ENCODE results near the gene ORM1.

The ORM1 gene

DNA sequence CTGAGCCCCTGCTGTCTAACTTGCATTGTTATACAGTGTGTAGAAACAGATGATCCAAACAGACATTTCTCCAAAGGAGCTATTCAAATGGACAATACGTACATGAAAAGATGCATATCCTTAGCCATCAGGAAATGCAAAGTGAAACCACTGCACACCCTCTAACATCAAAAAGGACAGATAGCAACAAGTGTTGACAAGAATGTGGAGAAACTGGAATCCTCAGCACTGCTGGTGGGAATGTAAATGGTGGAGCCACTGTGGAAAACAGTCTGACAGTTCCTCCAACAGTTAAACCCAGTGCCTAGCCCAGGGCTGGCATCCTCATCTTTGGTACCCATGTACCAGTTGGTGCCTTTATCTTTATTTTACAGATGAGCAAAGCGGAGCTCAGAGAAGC lies 15.3 kb downstream of the ORM1 start:
- no peak overlapping the region for H3K4me3 ChIP-seq (ENCODE audit: low read depth, low read length)
- no peak for DNase-seq (ENCODE audit: low read depth)

DNA sequence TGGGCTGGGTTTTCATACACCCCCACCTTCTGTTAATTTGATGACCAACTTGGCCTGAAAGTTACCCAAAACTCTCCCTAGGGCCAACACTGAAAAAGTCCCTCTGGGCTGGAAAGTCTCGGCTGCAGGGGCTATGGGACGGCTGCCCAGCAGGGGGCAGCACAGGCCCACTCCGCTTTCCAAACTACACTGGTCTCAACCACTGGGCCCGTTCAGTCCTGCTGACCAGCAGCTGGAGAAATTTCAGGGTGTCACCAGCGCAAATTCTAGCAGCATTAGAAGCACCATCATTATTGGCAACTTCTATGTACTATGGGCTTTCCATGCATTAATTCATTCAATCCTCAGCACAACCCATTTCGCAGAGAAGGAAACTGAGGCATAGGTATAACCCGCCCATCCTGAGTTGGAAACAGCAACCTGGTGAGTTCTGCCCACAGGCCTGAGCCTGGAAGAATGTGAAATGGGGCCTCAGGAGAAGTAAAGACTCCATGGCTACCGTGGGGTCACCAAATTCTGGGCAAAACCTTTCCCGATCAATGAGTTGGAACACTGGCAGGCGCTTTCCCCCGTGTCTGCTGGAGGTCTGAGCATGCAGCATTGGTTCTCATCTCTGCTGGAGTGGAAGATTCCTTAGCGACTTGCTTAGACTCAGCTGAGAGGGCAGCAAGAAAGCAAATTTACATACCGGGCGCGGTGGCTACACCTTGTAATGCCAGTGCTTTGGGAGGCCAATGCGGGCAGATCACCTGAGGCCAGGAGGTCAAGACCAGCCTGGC lies 16.4 kb downstream of the ORM1 start:
- DNase-seq (ENCODE audit: low read depth): no peak

DNA sequence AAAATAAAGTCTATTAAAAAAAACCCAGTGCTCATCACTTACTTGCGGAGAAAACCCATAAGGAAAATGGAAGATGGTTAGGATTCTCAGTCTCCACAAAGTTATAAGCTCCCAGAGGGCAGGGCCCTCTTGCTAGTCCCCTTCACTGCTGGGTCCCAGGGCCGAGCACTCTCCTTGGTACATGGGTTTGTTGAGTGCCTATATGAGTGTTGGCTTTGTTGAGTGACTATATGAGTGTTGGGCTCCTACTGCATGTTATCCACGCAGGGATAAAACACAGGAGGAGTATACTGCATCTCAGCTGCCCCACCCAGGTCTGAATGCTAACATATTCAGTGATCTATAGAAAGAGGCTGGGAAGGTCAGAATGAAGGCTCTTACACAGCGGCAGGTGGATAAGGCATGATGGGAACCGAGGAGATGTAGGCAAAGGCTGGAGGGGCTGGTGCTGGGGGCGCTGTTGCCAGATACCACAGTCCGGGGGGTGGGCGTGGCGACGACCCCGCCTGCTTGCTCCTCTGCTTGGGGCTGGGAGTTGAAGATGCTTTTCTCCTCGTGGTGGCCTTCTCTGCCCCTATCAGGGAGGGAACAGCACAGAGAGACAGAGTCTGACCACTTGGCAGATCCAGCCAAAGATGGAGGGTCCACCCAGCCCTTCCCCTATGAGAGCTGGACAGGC lies 18.4 kb downstream of the ORM1 start:
- DNase-seq (ENCODE audit: low read depth): no peak

More for the DNA sequence above, 16.4 kb downstream of the ORM1 start:
- H3K4me3 ChIP-seq (ENCODE audit: low read depth, low read length): no peak overlapping the region

DNA sequence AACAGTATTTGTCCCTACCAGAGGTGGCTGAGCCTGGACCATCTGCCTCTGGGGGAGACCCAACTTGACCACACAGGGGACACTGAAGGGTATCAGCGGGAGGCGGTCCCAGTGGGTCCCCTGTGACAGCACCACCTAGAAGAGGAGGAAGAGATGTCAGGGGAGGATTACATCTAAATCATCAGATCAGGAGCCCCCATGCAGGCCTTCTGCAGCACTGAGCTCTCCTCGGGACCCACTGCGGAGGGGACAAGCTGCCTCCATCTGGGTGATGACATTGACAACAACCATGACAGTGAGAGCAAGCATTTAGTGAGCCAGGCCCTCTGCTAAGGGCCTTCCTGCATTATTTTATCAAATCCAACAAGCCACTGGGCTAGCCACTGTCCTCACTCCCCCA lies 19.1 kb downstream of the ORM1 start:
- DNase-seq (ENCODE audit: low read depth): no peak
- no peak overlapping the region for H3K4me3 ChIP-seq (ENCODE audit: low read depth, low read length)

More for the DNA sequence above, 18.4 kb downstream of the ORM1 start:
- H3K4me3 ChIP-seq (ENCODE audit: low read depth, low read length): no peak overlapping the region

DNA sequence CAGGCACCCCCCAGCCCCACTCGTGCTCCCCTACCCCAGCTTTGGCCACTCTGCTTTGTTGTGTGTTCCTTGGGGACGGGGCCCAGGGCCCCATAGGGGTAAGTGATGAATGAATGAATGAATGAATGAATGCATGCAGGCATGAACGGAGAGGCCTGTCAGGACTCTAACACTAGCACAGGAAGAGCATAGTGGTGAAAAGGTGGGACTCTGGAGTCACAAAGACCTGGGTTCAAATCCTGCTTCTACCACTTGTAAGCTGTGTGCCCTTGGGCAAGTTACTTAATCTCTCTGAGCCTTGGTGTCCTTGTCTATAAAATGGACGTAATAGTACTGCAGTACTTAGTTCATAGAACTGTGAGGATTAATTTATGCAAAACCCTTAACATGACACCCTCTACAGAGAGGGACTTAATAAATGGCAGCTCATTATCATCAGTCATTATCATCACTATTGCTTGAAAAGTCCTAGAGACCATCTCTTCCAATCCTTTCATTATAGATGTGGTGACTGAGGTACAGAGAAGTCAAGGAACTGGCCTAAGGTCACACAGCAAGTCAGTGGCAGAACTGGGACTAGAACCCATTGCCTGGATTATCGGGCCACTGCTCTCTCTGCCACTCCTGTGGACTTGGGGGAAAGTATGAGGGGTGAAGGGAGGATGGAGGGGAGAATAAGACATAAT lies 20.0 kb downstream of the ORM1 start:
- H3K4me3 ChIP-seq (ENCODE audit: low read depth, low read length): no peak overlapping the region
- no peak for DNase-seq (ENCODE audit: low read depth)

DNA sequence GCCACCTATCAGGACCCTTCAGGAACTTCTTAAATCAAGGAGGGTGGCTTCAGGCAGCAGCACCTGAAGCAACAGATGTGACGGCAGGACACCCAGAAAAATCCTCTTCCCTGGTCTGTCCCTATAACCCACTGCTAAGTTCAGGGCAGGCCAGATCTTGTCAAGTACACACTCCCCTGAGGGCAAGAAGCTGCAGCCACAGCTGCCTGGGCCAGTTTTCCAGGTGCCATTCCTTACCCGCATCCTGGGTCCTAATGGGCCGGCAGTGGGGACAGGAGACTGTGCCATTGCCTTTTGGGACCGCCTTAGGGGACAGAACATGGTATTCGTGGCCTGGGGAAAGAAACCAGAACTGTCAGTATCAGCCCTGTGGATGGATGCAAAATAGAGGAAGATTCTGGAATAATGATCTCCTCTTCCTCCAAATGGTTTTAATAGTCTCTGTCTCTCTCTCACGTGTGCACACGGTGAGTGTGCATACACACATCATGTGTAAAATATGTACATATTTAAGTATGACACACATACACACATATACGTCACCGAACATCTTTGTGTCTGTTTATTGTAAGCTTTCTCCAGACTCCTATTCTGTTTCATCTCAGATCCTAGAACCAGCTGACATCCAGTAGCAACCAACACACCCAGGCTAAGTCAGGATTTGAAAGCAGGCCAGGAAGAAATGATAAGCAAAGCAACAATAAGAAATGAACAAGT lies 20.7 kb downstream of the ORM1 start:
- H3K4me3 ChIP-seq (ENCODE audit: low read depth, low read length): no peak overlapping the region
- no peak for DNase-seq (ENCODE audit: low read depth)

DNA sequence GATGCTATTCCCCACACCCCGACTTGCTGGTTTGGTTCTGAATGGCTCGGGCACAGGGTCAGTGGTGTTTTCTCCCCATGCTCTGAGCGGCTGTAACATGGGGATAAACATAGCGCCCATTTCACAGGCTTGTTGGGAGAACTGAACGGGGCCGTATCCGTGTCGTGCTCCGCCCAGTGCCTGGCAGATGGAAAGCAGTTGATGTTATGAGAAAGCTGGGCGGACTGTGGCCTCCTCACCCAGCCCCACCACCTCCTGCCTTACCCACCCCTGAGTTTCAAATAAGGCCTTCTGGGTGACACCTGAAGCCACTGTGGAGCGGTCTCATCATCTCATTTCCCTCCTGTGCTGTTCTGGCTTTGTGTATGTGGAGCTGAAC lies 21.3 kb downstream of the ORM1 start:
- DNase-seq (ENCODE audit: low read depth): no peak
- H3K4me3 ChIP-seq (ENCODE audit: low read depth, low read length): no peak overlapping the region

DNA sequence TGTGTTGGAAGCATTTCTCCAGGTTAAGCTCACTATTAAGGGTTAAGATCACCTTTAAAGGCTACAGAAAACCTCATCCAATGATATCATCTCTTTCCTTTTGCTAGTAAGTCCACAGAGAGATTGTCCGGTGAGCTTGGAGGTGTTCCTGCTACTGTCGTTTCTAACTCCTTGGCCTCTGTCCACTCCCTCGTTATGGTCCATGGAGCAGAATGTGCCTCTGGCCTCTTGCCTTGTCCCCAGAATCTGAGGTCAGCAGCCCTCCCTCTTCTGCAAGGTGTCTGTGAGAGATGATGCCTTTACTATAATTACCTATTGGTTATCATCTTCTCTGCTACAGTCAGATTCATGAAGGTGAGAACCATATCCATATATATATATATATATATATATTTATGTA lies 21.8 kb downstream of the ORM1 start:
- H3K4me3 ChIP-seq (ENCODE audit: low read depth, low read length): no peak overlapping the region

DNA sequence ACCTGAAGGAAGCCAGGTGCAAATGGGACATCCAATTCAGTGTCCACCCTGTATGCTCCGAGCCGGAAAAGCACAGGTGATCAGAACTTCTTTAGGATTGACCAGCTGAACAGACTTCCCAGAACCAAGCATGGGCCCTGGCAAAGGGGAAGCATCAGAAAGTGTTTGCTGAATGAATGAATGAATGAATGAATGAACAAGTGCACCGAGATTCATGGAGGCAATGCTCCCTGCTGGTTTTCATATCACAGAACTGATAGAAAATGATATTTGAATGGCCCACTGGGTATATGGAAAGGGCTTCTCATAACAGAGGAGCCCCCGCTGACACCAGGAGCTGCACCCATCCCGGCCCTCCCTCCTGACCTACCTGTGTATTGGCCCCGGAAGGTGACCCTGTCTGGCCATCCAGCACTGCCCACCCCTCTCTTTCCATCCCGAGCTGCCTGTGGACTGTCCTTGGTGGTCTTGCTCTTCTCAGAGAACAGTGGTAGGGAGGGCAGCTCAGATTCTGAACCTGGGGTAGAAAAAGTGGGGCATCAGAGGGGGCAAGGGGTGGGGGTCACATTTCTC lies 22.7 kb downstream of the ORM1 start:
- no peak overlapping the region for H3K4me3 ChIP-seq (ENCODE audit: low read depth, low read length)
- DNase-seq (ENCODE audit: low read depth): no peak

More for the DNA sequence above, 21.8 kb downstream of the ORM1 start:
- DNase-seq (ENCODE audit: low read depth): no peak

DNA sequence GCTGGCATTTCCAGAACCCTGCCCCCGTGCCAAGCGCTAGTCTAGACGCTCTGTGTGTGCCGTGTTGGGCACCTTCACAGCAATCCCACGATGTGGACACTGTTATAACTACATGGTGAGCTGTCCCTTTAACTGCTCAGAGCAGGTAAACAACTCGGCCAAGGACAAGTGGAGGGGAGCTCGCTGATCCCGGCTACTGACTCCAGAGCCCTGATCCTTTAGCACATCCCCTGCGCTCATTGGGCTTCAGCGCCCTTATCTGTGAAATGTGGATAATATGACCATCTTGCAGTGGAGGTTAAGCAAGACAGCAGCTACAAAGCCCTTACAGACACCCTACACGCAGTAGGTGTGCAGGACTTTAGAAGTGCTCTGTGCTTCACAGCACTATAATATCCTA lies 23.2 kb downstream of the ORM1 start:
- H3K4me3 ChIP-seq (ENCODE audit: low read depth, low read length): no peak overlapping the region
- DNase-seq (ENCODE audit: low read depth): no peak

DNA sequence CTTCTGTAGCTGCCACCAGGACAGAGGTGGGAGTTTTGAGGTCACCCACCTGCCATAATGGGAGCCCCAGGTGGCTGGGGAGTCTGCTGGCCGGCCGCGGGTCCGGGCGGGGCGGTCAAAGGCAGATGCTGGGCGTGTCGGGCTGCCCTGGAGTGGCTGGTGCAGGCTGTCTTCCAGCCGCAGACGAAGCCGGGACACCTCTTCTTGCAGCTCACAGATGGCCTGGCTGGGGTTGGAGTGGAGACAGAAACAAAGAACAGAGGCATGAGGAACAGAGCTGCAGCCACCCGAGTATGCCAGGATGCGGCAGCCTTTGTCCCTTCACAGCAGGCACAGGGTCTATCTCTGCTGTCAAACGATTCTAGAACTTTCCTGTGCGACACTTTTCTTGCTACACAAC lies 24.8 kb downstream of the ORM1 start:
- DNase-seq (ENCODE audit: low read depth): no peak
- no peak overlapping the region for H3K4me3 ChIP-seq (ENCODE audit: low read depth, low read length)

DNA sequence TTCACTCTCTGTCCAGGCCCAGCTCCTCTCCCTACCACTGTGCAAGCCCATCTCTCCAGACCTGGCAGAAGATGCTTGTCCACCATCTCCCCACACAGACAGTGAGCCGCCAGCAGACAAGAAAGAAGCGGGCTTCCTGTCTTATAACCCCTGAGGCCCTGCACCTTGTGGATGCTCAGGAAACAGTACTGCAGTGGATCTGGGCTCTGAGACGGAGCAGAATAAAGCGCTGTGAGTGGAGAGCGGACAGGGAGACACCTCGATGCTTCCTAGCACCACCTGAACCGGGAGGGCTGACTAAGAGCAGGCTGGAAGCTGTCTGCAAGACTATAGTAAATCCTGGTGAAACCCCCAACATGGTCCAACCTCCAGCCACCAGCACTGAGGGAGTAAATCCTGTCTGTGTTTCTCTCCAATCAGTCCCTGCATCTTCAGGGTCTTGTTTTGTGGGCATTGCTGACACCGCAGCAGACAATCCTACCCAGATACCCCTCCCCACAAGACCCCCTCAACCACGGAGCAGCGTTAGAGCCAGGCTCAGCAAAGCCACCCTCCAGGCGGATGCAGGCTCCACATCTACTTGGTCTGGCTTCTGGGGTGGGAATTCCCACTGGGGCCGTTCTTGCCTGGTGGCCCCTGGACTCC lies 25.5 kb downstream of the ORM1 start:
- H3K4me3 ChIP-seq (ENCODE audit: low read depth, low read length): no peak overlapping the region
- no peak for DNase-seq (ENCODE audit: low read depth)

DNA sequence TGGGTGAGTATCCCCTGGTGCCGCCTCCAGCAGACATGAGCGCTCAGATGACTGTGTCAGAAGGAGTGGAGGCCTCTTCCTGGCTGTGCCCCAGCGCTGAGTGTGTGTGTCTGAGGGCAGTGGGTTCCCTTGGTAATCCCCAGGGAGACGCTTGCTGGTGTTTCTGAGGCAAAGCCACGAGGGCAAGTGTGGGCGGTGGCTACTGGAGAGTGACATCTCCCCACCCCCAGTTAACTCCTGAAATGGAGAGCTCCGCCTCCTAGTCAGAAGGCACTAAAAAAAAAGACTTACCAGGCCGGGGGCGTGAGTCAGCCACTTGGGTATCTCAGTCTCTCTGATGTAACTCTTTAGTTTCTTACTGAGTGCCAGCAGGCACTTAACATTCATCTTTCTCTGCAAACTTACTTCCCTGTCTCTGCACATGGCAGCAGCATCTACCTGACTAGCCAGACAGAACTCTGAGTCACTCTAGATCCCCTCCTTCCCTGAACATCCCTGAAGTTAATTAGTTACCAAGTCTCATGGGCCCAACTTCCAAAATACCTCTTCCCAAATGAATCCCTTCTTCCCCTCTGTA lies 26.1 kb downstream of the ORM1 start:
- peak; percentile 95 for DNase-seq (ENCODE audit: low read depth)
- no peak overlapping the region for H3K4me3 ChIP-seq (ENCODE audit: low read depth, low read length)

DNA sequence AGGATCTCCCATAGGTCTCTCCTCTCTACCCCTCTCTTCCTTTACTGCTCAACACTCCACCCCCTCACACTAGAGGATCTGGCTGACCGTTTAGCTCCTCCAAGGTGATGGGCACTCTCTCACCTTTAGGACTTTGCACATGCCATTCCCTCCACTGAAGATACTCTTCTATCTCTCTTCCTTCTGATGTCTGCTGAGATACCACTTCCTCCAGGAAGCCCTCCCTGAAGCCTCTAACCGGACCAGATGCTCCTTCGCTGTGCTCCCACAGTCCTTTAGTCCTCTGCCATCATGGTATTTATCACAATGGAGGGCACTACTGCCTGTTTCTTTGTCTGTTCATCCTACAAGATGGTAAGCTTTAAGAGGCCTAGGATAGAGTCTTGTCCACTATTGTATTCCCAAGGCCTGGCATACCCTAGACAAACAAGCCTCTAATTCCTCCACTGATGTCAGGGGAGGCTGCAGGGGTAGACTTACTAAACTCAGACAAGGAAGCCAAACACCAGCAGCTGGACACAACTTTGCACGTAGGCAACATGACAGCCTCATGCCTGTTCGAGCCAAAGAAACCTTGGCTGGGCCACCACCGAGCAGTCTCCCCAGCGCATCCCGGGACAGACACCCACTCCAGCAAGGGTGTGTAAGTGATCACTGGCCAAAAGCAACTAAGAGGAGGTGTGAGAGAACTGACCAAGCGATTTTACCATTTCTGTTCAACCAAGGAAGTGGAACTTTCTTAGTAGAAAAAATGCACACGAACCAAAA lies 27.0 kb downstream of the ORM1 start:
- no peak for DNase-seq (ENCODE audit: low read depth)
- no peak overlapping the region for H3K4me3 ChIP-seq (ENCODE audit: low read depth, low read length)

DNA sequence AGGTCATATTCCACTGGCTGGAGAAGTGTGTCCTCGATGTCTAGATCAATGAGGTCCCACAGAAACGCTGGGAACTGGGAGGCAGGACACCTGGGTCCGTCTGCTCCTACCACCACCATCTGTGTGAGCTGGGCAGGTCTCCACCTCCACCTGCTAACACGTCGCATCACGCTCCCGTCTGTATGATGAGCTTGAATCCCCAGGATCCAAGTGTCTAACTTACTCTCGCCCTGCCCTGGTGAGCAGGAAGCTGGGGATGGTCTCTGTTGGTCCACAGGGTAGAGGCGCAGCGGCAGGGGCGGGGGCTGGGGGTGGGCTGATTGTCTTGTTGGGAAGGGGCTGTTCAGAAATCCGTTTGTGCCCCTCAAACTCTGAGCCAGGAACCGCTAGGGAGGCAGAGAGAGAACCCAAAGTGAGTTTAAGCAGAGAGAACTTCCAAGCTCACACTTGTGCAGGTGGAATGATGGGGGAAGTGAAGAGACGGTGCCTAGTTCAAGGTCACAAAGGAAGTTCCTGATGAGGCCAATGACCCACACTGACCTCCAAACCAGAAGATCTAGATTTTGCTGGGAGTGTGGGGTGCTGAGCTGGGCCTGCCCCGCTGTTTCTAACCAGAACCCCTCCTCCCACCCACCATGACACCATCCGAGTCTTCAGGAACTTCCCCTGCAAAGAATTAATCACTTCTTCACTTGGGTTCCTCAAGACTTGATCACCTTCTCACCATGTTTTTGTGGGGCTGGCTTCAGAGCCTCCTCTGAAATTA lies 27.9 kb downstream of the ORM1 start:
- H3K4me3 ChIP-seq (ENCODE audit: low read depth, low read length): no peak overlapping the region
- no peak for DNase-seq (ENCODE audit: low read depth)

DNA sequence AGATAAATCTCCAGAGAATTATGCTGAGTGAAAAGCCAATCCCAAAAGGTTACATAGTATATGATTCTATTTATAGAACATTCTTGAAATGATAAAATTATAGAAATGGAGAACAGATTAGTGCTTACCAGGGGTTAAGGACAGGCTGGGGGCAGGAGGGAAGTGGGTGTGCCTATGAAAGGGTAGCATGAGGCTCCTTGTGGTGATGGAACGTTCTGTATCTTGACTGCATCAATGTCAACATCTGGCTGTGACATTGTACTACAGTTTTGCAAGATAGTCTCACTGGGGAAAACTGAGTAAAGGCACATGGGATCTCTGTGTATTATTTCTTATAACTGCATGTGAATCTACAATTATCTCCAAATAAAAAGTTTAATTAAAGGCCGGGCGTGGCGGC lies 29.0 kb downstream of the ORM1 start:
- DNase-seq (ENCODE audit: low read depth): no peak
- no peak overlapping the region for H3K4me3 ChIP-seq (ENCODE audit: low read depth, low read length)

DNA sequence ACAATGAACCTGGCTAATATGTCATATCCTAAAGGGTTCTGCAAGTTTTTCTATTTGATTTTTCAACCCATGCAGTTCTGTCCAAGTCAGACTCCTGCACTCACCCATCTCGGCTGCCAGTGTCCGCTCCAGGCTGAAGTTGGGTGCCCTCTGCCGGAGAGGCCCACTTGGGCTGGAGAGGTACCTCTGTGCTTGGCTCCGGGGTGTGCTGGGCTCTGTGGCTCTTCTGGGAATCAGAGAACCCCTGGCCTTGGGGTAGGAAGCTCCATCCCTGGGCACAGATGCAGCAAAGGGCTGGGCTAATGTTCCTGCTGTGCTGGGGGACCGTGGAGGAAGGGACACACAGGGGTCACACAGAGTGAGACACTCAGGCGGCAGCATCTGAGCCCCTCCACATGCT lies 32.9 kb downstream of the ORM1 start:
- H3K4me3 ChIP-seq (ENCODE audit: low read depth, low read length): no peak overlapping the region
- no peak for DNase-seq (ENCODE audit: low read depth)

DNA sequence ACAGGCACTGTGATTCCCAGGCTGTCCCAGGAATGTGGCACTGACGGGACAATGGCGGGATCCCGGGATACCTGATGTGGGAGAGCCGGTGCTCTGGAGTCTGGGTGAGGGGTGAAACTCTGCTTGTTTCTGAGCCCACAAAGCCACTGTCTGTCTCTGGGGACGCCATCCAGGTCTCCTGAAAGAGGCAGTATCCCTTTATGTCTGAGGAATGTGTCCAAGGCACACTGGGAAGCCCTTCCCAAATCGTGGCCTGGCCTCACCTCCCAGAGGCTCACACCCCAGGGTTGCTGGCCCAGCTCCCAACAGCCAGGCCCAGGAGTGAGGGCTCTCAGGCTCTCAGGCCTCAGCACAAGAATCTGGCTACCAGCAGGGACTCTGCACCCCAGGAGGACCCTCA lies 33.9 kb downstream of the ORM1 start:
- no peak overlapping the region for H3K4me3 ChIP-seq (ENCODE audit: low read depth, low read length)
- no peak for DNase-seq (ENCODE audit: low read depth)

All from skeletal muscle cell (primary cell).